Kidney capillary endothelial cell (primary cell): Measurements from ENCODE around the gene TCF19.

Source experiments
- DNase-seq: peaks from one replicate; pipeline ENCODE4 v3.0.0-alpha.2; 2018; ENCODE audit warnings: low spot score

Gene TCF19, protein sequence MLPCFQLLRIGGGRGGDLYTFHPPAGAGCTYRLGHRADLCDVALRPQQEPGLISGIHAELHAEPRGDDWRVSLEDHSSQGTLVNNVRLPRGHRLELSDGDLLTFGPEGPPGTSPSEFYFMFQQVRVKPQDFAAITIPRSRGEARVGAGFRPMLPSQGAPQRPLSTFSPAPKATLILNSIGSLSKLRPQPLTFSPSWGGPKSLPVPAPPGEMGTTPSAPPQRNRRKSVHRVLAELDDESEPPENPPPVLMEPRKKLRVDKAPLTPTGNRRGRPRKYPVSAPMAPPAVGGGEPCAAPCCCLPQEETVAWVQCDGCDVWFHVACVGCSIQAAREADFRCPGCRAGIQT

GRCh38 chr6:31158140-31158862 is at the start of gene TCF19:
TSS of gene TCF19 (plus strand) at chr6:31158589. CDS start at chr6:31159470, 881 bp downstream.
- peak; percentile 99 for DNase-seq

DNA sequence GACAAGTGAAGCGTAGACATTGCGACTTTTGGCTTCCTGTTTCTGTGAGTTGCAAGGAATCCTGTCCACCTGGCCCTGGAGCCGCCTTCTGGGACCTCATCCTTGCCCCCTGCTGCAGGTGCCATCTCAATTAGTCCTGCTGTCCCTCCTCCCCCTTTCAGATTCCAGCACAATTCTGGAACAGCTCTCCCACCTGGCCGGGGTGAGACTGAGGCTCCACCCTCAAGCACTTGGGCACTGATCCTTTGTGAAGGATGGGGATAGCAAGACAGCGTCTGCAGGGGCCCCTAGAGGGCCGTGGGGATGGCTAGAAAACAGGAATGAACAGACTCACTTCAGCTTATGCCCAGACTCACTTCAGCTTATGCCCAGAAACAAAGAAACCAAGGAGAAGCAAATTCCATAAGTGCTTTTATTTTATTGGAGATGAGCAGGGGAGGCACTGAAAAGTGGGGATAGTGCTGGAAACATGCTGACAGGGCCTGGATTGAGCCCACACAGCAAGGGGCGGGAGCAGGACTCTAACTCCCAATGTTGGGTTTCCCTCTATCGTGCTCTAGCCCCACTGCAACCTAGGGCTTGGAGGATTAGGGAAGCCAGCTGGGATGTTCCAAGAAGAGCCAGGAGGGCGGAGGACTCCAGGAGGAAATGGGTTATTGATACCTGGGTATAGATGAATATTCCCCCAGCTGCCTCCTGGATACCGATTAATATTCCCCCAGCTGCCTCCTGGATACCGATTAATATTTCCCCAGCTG is 47.4 kb upstream of the TCF19 start:
- DNase-seq, result no peak

GRCh38 chr6:31111712-31112111 is 46.7 kb upstream of the TCF19 start:
- DNase-seq, result no peak

DNA sequence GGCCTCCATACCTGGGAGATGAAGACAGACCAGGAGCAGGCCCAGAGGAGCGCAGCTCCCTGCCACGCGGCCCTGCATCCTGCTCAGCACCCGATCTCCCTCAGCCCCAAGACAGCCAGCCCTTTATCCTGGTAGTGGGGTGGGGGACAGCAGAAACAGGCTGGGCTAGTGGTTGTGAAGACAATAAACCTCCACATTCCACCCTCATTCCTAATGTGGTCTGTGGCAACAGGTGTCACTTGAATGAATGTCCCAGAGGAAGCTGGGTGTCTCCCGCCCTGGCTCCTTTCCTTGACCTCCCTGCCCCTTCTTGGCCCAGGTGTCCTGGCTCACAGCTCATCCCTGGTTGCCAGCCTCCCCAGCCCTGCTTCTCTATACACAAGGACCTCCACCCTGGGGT is 45.9 kb upstream of the TCF19 start, which contains the start of gene C6orf15:
Gene C6orf15 (minus strand): TSS at position 98 of the 400 bp plus-strand sequence. CDS start 20 bp downstream, at position 78.
- DNase-seq, result no peak

DNA sequence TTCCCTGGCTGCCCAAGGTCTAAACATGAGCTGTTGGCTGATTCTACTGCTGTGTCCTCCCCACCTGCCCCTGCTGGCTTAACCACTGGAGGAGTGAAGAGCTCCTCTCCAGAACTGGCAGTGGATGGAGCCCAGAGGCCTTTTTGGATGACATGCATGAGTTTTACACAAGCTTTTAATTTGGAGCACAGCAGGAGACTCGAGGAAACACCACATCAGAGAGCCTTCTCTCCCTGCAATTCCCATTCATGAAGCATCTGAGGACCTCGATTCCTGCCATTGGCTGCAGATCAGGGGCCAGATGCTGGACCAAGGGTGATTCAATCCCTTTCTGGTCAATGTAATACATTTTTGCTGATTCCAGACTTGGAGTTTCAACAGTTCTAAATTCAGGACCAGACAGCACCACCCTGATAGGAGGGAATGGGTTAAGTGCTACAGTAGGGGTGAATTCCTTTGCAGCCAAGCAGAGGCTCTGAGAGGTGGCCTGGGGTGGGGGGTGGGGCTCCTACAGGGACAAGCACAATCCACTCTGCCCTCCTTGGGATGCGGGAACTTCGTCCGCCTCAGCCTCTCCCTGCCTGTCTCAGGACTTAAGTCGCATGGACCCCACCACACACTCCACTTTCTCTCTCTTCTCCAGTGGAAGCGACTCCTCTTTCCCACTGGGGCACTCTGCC is 44.4 kb upstream of the TCF19 start:
- no peak for DNase-seq

DNA sequence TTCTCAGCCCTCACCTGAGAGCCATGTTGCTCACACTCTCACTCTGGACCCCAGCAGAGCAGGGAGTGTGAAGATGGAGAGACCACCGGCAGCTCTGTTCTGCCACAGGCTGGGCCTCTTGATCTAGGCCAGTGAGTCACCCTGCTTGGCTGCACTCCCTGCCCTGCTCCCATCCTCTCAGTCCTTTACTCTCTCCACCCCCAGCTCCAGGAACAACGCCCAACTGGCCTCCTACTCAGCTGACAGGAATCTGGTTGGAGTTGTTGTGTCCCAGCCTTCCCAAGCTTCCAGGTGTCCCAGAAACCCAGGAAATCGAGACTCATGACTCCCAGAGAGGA is 43.9 kb upstream of the TCF19 start, which contains the start of gene PSORS1C1:
Gene PSORS1C1 (plus strand): TSS at position 260 of the 338 bp plus-strand sequence. CDS start 14,833 bp downstream, outside the sequence.
- DNase-seq, result peak; percentile 42

DNA sequence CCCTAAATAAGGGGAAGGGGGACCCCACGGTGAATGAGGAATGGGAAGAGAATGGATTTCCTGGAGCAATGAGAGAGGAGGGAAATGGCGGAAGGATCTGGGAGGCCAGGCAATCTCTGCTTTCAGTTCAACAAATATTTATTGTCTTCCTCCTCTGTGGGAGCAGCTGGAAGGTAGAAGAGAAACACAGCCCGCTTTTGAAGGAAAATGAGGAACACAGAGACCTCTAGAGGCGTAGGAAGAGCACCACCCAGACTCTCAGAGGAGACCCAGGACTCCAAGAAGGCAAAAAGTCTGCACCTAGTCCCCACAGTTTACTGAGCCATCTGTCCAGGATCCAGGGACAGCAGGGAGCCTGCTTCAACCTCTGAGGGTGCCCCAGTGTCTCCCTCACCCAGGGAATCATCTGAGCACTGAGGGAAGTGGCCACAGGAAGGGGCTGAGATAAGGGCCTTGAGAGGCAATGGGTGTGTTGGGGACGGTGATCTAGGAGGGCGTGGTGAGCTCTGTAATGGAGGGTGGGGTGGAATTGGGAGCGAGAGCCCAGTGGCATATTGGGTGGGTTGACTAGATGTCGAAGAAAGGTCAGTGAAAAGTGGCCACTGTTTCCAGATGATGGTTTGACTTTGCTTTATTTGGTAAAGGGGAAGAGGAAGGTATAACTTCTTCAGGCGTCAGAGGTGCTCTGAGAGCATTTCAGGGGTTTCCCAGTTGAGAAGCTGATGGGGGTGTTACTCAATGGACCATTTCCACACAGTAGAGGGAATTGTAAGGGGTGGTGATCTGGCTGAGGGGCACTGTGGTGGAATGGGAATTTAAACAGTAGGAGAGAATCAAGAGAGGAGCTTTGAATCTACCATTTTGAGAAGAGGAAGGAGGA is 43.2 kb upstream of the TCF19 start:
- DNase-seq, result no peak

DNA sequence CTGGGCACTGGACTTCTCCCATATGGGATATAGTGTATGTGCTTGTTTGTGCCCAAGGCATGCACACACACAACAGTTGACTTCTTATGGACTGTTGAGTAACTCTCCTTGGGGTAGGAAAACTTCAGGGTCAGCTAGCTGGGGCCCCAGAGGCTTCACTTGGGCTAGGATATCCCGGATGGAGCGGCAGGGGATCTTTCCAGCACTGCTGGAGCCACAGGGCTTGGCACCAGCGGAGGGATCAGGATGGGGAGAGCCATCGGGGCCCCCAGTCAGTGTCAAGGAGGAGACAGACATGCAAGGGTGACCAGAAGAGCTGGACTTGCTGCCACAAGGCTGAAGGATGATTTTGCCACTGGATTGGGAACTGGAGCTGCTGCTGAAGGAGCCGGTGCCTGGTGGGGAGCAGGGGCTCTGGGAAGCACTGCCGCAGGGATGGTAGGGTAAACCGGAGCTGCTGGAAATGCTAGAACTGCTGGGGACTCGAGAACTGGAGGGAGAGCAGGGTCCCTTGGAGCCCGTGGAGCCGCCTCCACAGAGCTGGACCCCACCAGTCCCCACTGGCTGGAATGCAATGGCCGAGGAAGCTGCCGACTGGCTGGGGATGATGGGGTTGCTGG is 42.3 kb upstream of the TCF19 start:
- DNase-seq, result no peak

DNA sequence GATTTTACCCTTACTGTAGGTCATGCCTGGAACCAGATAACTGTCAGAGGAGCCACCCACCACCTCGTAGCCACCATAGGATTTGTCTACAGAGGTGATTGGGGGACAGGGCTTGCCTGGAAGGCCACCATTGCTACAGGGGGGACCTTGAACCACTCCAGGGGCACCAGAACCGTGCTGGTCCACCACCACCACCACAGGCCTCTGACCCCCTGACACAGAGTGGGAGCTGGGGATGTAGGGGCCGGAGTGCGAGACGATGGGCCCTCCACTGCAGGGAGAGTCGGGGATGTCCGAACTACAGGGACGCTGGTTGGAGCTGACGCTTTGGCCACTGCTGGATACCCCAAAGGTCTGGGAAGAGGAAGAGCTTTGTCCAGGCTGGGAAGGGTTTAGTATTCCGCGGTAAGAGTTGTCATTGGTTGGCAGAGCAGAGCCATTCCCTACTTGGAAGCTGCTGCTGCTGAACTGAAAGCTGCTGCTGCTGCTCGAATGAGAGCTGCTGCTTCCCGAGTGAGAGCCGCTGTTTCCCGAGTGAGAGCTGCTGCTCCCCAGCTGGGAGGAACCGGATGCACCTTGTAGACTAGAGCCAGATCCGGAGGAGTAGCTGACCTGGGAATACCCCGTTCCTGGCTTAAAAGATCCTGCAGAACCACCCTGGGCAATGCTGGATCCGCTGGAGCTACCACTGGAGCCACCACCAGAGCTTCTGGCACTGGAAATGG is 41.6 kb upstream of the TCF19 start:
- no peak for DNase-seq

- DNase-seq, result no peak
These were observed 40.2 kb upstream of the TCF19 start for GRCh38 chr6:31118178-31118577.

DNA sequence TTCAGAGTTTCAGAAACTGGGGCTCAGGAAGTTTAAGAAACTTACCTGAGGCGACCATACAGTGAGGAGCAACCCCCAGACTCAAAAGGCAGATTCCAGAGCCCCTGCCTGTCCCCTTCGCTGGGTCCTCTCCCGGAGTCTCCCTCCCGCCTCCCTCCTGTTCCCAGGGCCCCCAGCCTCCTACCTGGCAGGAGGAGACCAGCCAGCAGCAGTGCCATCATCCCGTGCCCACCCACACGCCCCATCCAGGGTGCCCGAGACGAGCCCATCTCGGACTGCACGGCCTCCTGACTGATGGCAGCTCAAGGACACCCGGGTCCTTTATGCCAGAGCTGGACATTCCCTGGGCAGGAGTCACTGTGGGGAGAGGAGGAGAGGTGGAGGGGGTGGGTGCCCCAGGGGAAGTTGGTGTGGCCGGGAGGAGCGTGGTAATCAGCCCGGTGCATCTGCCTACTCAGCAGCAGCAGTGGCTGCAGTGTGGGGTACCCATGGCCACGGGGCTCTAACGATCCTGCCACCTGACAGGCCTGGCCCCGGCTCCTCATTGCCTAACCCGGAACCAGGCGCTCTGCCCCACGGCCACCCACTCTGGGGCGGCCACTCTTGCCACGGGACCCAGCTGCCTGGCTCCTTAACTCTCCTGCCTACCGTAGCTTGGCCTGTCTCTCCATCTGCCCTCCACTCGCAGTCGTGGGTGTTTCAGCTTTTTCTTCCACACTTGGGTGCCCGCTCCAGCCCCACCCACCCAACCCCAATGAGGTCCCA is 38.1 kb upstream of the TCF19 start, which contains the start of gene CDSN:
Gene CDSN (minus strand): TSS at position 296 of the 765 bp plus-strand sequence. CDS start 27 bp downstream, at position 269.
- no peak for DNase-seq

DNA sequence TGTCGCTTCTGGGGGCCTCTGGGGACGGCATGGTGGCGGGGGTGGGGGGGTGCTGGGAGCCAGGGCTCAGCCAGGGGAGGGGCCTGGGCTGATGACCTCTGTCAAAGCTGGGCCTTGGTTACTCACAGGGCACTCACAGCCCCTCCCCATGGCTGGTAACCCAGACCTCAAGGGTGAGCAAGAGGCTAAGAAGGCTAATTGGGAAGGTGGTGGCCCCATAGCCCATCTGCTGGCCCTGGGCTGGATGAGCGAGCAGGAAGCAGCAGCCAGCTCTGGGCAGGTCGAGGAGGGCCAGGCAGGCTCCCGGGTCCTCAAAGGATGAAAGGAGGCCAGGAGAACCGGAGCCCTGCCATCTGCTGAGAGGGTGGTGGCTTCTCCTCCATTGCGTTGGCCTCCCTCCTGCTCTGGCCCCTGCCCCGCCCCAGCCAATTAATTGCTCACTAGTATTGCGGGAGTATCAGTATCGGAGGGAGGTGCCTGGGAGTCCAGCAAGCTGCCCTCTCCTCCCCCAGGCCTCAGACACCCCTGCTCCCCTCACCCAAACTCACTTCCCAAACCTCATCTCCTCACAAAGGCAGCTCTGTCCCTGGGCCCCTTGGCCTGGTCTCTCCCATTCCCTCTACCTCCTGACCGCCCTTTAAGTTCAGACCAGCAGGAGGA is 37.1 kb upstream of the TCF19 start:
- DNase-seq, result no peak

- no peak for DNase-seq
These were observed 35.3 kb upstream of the TCF19 start for GRCh38 chr6:31122791-31123706.

DNA sequence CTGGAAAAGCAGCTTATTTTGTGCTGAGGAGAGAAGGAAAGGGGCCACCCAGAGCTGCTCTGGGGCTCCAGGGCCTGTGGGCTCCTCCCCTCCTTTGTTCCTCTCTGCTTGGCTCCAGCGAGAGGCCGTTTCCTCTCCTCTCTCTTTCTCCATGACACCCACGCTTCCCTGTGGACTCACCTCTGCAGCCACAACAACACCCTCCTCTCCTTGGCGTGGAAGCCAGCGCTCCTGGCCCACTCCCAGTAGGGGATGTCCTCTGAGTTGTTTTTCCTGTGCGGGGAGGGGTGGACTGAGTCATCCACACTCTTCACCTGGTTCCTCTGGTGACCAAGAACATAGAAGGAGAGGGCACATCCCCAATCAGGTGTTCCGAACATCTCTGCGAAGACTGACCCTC is 33.2 kb upstream of the TCF19 start:
- DNase-seq, result no peak

GRCh38 chr6:31125586-31126363 is 32.6 kb upstream of the TCF19 start:
- DNase-seq, result no peak

GRCh38 chr6:31126396-31127175 is 31.8 kb upstream of the TCF19 start:
- no peak for DNase-seq
